A549 (cell line): ENCODE data around the gene RHBG. TPM values are rescaled to one million over a fixed set of nuclear protein-coding genes. Genes with fewer than 3 reads are reported as not detected.

ENCODE experiments used
- ATAC-seq, 2 experiments: fragments of 200-7000 bp in 1 of 2; fragments of >200 bp in 1 of 2; cut with Nextera tagmentation in 1 of 2; cut with Tn5 transposase in 1 of 2; 3 replicates each; pipeline versions ENCODE4 v1.8.0 to v1.9.1; 2018 to 2020; ENCODE audit warnings: mild to moderate bottlenecking in 1 of 2, moderate library complexity in 1 of 2
- CTCF ChIA-PET: fragments of 300-600 bp; sonication (Branson Sonifier 250); formaldehyde crosslinking; extraction: SDS; loops from one replicate; lab custom pipeline; 2021; ENCODE audit warnings: antibody characterized with exemption, inconsistent platforms; lab: Yijun Ruan, JAX
- POLR2A ChIA-PET: fragments of 350-600 bp; formaldehyde crosslinking; extraction: SDS; loops from one replicate; lab custom pipeline; 2021; ENCODE audit warnings: antibody characterized with exemption, inconsistent platforms; lab: Yijun Ruan, JAX
- DNase-seq, 2 experiments: peaks; one replicate each; pipeline versions ENCODE4 v3.0.0 to v3.0.0-alpha.2; 2011 to 2016; ENCODE audit warnings: low read depth in 1 of 2, low spot score in 1 of 2
- FAIRE-seq: peaks from 2 replicates; lab custom pipeline; 2011; peaks lifted over from hg19 to GRCh38; lab: Jason Lieb, UNC
- H3K27ac ChIP-seq, 2 experiments: fragments of >200 bp; sonication (Bioruptor Twin); formaldehyde crosslinking; 3 replicates each; pipeline ENCODE4 v1.5.1; 2016 to 2017
- H3K4me1 ChIP-seq: fragments of >200 bp; sonication (Bioruptor Twin); formaldehyde crosslinking; 3 replicates; pipeline ENCODE4 v1.6.1; 2016
- H3K4me2 ChIP-seq: fragments of >200 bp; sonication (Bioruptor Twin); formaldehyde crosslinking; 3 replicates; pipeline ENCODE4 v1.6.1; 2016
- H3K4me3 ChIP-seq: fragments of >200 bp; sonication (Bioruptor Twin); formaldehyde crosslinking; 3 replicates; pipeline ENCODE4 v1.5.1; 2016
- H3K9me3 ChIP-seq: fragments of >200 bp; sonication (Bioruptor Twin); formaldehyde crosslinking; 3 replicates; pipeline ENCODE4 v1.6.1; 2016
- CBX2 ChIP-seq: fragments of 200-600 bp; sonication (generic); IDR thresholded peaks from 2 replicates; pipeline ENCODE4 v1.6.1; 2016; ENCODE audit warnings: low read depth, mild to moderate bottlenecking, borderline replicate concordance
- CHD2 ChIP-seq: fragments of 150-350 bp; IDR thresholded peaks from 2 replicates; pipeline ENCODE4 v1.6.1; 2014; ENCODE audit warnings: low read length; ENCODE audit not compliant: partially characterized antibody
- CHD4 ChIP-seq: fragments of 200-600 bp; sonication (generic); IDR thresholded peaks from 2 replicates; pipeline ENCODE4 v1.6.1; 2016; ENCODE audit warnings: antibody characterized with exemption, mild to moderate bottlenecking, borderline replicate concordance
- ESRRA ChIP-seq: fragments of 150-350 bp; IDR thresholded peaks from 2 replicates; pipeline ENCODE4 v1.6.1; 2014; ENCODE audit warnings: mild to moderate bottlenecking, low read length, borderline replicate concordance
- FOSL2 ChIP-seq, 2 experiments: fragments of 450-650 bp in 1 of 2; fragments of >200 bp in 1 of 2; sonication (Bioruptor Twin) in 1 of 2; formaldehyde crosslinking; IDR thresholded peaks; 2 replicates each; pipeline versions ENCODE4 v1.5.0 to v1.6.1; 2016 to 2020; ENCODE audit warnings: mild to moderate bottlenecking in 1 of 2, moderate library complexity in 1 of 2
- HDAC2 ChIP-seq: fragments of 200-600 bp; sonication (generic); IDR thresholded peaks from 2 replicates; pipeline ENCODE4 v1.6.1; 2016
- JUNB ChIP-seq: fragments of >200 bp; sonication (Bioruptor Twin); formaldehyde crosslinking; IDR thresholded peaks from 2 replicates; pipeline ENCODE4 v1.6.1; 2016
- MAFK ChIP-seq: fragments of 450-650 bp; IDR thresholded peaks from 2 replicates; pipeline ENCODE4 v1.6.1; 2014; ENCODE audit not compliant: partially characterized antibody
- MAZ ChIP-seq: fragments of 150-350 bp; IDR thresholded peaks from 2 replicates; pipeline ENCODE4 v1.6.1; 2014; ENCODE audit warnings: antibody characterized with exemption, low read depth, low read length, borderline replicate concordance
- MYC ChIP-seq: IDR thresholded peaks from 2 replicates; pipeline ENCODE4 v1.6.1; 2012; ENCODE audit warnings: mild to moderate bottlenecking, inconsistent platforms, low read length, improper control_type of control experiment, borderline replicate concordance
- RAD21 ChIP-seq, 2 experiments: fragments of >200 bp in 1 of 2; sonication (Bioruptor Twin) in 1 of 2; formaldehyde crosslinking in 1 of 2; IDR thresholded peaks in 1 of 2; conservative IDR thresholded peaks in 1 of 2; 2 replicates in 1 of 2; 3 replicates in 1 of 2; pipeline ENCODE4 v1.6.1; 2012 to 2018; ENCODE audit warnings: inconsistent platforms in 1 of 2
- RARB ChIP-seq: fragments of 250-450 bp; sonication (Bioruptor Pico); IDR thresholded peaks from 2 replicates; pipeline ENCODE4 v1.8.0; 2021; ENCODE audit warnings: mild to moderate bottlenecking, moderate library complexity
- RNF2 ChIP-seq: fragments of 200-600 bp; sonication (generic); IDR thresholded peaks from 2 replicates; pipeline ENCODE4 v1.6.1; 2016; ENCODE audit warnings: low read depth, mild to moderate bottlenecking, antibody characterized with exemption, moderate library complexity, borderline replicate concordance
- TP53 ChIP-seq: fragments of 250-450 bp; sonication (Bioruptor Pico); IDR thresholded peaks from 2 replicates; pipeline ENCODE4 v1.5.0; 2021; ENCODE audit warnings: mild to moderate bottlenecking, moderate library complexity
- ZFP36 ChIP-seq: fragments of 450-650 bp; IDR thresholded peaks from 2 replicates; pipeline ENCODE4 v1.6.1; 2014; ENCODE audit warnings: borderline replicate concordance; ENCODE audit not compliant: partially characterized antibody
- ZNF302 ChIP-seq: fragments of 250-450 bp; sonication (Bioruptor Pico); IDR thresholded peaks from 2 replicates; pipeline ENCODE4 v1.9.0; 2021; ENCODE audit warnings: inconsistent platforms, mild to moderate bottlenecking, moderate library complexity
- WGBS: methylation state at CpG from one replicate; pipeline ENCODE4 v1.1.6; 2017; ENCODE audit errors: missing lambda C conversion rate; 5-methylcytosine and 5-hydroxymethylcytosine counted together
- polyA plus RNA-seq, 4 experiments: library from polyadenylated mRNA; depleted of rRNA in 3 of 4; stranded (reverse); fragments of >200 nt; fragmentation: RNase III in 1 of 4; extraction: RNeasy Plus Mini Kit Qiagen cat#74134 plus additional on column Dnase treatment in 1 of 4; gene quantifications; 2 replicates in 3 of 4; 3 replicates in 1 of 4; pipeline ENCODE4 v1.2.3, GENCODE V29; 2011 to 2017
- TF ChIP-seq, protein P1 (sequence below): IDR thresholded peaks from 2 replicates; pipeline ENCODE4 v1.6.1; 2012
- TF ChIP-seq, protein P2 (sequence below): fragments of 150-350 bp; IDR thresholded peaks from 2 replicates; pipeline ENCODE4 v1.6.1; 2014; ENCODE audit warnings: low read depth, mild to moderate bottlenecking, low read length
- TF ChIP-seq, protein P3 (sequence below): fragments of >200 bp; sonication (Bioruptor Twin); formaldehyde crosslinking; IDR thresholded peaks from 2 replicates; pipeline ENCODE4 v1.6.1; 2016
- TF ChIP-seq, protein P4 (sequence below): fragments of >200 bp; sonication (Bioruptor Twin); formaldehyde crosslinking; IDR thresholded peaks from 3 replicates; pipeline ENCODE4 v1.6.1; 2016
- TF ChIP-seq, protein P5 (sequence below): fragments of 250-450 bp; sonication (Bioruptor Pico); IDR thresholded peaks from 2 replicates; pipeline ENCODE4 v1.5.0; 2021; ENCODE audit warnings: mild to moderate bottlenecking, moderate library complexity, borderline replicate concordance
- TF ChIP-seq, protein P6 (sequence below): fragments of 450-650 bp; IDR thresholded peaks from 2 replicates; pipeline ENCODE4 v1.6.1; 2014; ENCODE audit warnings: antibody characterized with exemption
- TF ChIP-seq, protein P7 (sequence below): fragments of >200 bp; sonication (Bioruptor Twin); formaldehyde crosslinking; IDR thresholded peaks from 3 replicates; pipeline ENCODE4 v1.5.1; 2016
- TF ChIP-seq, protein P8 (sequence below): IDR thresholded peaks from 2 replicates; pipeline ENCODE4 v1.6.1; 2012; ENCODE audit warnings: low read depth, borderline replicate concordance

Gene RHBG
- polyA plus RNA-seq, 2 of the 4 experiments (the other 2 are of a cell fraction): 0.06 TPM; not detected in 1

DNA sequence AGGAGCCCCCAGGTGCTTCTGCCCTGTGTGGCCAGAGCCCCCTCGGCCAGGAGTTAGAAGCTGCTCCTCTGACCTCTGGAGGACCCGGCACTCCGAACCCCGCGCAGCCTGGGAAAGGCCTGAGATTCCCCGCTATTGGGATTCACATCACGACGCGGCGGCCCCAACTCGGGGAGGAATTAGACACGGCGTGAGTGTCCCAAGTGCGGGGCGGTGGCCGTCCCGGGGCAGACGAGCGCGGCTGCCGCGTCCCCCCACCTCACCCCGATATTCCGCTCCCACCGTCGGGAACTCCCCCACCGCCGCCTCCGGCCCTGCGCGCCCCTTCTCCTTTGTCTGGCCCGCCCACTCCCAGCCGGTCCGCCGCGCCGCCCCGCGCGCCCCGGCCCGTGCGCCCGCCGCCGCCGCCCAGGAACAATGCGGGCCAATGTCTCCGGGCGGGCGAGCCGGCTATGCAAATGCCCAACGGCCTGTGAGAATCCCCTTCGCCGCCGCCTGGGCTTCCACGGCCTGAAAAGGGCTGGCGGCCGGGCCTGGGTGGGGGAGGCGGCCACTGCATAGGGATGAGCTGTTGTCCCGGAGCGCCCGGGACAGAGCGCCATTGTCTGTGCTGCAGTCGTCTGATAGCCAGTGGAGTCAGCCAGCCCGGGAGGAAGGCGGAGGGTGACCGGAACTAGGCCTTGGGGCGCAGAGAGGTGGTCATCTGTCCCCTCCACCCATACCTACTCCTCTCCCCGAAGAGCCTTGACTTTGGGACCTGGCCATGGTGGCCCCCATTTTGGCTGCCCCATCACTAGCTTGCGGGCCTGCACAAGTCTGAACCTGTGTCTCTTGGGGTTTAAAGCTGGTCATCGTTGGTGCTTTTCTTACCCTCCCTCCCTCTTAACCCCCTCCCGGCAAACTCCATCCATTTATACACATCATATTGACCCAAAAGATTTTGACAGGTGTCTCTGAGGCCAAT lies 19.4 kb downstream of the RHBG start:
- ATAC-seq: no peak
- TF ChIP-seq ZNF302 (CRISPR knock-in tag) (no peak), RARB (CRISPR knock-in tag) (no peak), CHD4 (no peak), FOSL2 (IDR thresholded peaks at IDR 0.05) (no peak), FOSL2 (CRISPR knock-in tag; IDR thresholded peaks at IDR 0.05) (no peak), ZFP36 (no peak), TP53 (CRISPR knock-in tag) (no peak), ESRRA (no peak), MAFK (no peak), RAD21 (conservative IDR thresholded peaks at IDR 0.05 in 1 of 2, IDR thresholded peaks at IDR 0.05 in 1 of 2) (no peak), HDAC2 (no peak), MAZ (no peak)
- TF ChIP-seq, protein P1, sequence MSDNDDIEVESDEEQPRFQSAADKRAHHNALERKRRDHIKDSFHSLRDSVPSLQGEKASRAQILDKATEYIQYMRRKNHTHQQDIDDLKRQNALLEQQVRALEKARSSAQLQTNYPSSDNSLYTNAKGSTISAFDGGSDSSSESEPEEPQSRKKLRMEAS: no peak
- TF ChIP-seq, protein P2, sequence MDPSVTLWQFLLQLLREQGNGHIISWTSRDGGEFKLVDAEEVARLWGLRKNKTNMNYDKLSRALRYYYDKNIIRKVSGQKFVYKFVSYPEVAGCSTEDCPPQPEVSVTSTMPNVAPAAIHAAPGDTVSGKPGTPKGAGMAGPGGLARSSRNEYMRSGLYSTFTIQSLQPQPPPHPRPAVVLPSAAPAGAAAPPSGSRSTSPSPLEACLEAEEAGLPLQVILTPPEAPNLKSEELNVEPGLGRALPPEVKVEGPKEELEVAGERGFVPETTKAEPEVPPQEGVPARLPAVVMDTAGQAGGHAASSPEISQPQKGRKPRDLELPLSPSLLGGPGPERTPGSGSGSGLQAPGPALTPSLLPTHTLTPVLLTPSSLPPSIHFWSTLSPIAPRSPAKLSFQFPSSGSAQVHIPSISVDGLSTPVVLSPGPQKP: no peak
- TF ChIP-seq, protein P3, sequence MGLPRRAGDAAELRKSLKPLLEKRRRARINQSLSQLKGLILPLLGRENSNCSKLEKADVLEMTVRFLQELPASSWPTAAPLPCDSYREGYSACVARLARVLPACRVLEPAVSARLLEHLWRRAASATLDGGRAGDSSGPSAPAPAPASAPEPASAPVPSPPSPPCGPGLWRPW: no peak
- TF ChIP-seq, protein P4, sequence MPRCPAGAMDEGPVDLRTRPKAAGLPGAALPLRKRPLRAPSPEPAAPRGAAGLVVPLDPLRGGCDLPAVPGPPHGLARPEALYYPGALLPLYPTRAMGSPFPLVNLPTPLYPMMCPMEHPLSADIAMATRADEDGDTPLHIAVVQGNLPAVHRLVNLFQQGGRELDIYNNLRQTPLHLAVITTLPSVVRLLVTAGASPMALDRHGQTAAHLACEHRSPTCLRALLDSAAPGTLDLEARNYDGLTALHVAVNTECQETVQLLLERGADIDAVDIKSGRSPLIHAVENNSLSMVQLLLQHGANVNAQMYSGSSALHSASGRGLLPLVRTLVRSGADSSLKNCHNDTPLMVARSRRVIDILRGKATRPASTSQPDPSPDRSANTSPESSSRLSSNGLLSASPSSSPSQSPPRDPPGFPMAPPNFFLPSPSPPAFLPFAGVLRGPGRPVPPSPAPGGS: no peak
- TF ChIP-seq, protein P5, sequence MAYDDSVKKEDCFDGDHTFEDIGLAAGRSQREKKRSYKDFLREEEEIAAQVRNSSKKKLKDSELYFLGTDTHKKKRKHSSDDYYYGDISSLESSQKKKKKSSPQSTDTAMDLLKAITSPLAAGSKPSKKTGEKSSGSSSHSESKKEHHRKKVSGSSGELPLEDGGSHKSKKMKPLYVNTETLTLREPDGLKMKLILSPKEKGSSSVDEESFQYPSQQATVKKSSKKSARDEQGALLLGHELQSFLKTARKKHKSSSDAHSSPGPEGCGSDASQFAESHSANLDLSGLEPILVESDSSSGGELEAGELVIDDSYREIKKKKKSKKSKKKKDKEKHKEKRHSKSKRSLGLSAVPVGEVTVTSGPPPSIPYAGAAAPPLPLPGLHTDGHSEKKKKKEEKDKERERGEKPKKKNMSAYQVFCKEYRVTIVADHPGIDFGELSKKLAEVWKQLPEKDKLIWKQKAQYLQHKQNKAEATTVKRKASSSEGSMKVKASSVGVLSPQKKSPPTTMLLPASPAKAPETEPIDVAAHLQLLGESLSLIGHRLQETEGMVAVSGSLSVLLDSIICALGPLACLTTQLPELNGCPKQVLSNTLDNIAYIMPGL (CRISPR knock-in tag): no peak
- TF ChIP-seq, protein P6, sequence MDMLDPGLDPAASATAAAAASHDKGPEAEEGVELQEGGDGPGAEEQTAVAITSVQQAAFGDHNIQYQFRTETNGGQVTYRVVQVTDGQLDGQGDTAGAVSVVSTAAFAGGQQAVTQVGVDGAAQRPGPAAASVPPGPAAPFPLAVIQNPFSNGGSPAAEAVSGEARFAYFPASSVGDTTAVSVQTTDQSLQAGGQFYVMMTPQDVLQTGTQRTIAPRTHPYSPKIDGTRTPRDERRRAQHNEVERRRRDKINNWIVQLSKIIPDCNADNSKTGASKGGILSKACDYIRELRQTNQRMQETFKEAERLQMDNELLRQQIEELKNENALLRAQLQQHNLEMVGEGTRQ: no peak
- 95% methylated on average over 45 of the region's 73 CpGs for WGBS

DNA sequence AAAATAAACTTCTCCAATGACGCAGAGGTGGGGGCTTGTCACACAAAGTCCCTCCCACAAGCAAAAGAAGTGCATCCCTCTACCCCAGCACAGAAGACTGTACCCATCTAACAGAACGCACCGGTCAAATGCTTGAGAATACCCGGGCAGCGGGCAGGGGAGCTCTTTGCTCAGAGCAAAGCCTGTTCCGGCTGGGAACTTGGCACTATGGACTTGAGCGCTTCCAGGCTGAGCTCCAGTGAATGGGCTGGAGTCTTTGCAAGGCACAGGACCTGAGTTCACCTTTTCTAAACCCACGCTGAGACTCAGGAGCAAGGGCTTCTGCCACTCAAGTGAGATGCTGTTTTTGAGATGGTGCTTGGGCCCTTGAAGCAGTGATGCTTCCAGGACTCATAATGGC lies 20.3 kb downstream of the RHBG start:
- peaks cover 8% of the 10 kb centered on the region; the same call in 1 of the 3 replicates for H3K4me1 ChIP-seq
- DNase-seq (no peak), ATAC-seq (no peak), FAIRE-seq (no peak)
- no peaks in the 10 kb centered on the region for H3K9me3 ChIP-seq
- POLR2A ChIA-PET: no interaction called here
- H3K4me3 ChIP-seq: no peak overlapping the region
- WGBS: 92% methylated on average over 8 of the region's 8 CpGs
- CTCF ChIA-PET: interaction anchor here (1.2 to 31.5 kb wide), 6 partner anchors 10 to 59 kb away, joined by 3 to 543 read pairs (median 88); no protein-coding TSS in a partner anchor
- H3K27ac ChIP-seq: no peak overlapping the region
- no peak overlapping the region for H3K4me2 ChIP-seq
- TF ChIP-seq MYC (no peak), RNF2 (no peak), ESRRA (no peak), CHD2 (no peak), JUNB (no peak), CBX2 (no peak)
- TF ChIP-seq, protein P3: no peak
- TF ChIP-seq, protein P7, sequence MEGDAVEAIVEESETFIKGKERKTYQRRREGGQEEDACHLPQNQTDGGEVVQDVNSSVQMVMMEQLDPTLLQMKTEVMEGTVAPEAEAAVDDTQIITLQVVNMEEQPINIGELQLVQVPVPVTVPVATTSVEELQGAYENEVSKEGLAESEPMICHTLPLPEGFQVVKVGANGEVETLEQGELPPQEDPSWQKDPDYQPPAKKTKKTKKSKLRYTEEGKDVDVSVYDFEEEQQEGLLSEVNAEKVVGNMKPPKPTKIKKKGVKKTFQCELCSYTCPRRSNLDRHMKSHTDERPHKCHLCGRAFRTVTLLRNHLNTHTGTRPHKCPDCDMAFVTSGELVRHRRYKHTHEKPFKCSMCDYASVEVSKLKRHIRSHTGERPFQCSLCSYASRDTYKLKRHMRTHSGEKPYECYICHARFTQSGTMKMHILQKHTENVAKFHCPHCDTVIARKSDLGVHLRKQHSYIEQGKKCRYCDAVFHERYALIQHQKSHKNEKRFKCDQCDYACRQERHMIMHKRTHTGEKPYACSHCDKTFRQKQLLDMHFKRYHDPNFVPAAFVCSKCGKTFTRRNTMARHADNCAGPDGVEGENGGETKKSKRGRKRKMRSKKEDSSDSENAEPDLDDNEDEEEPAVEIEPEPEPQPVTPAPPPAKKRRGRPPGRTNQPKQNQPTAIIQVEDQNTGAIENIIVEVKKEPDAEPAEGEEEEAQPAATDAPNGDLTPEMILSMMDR: no peak
- TF ChIP-seq, protein P8, sequence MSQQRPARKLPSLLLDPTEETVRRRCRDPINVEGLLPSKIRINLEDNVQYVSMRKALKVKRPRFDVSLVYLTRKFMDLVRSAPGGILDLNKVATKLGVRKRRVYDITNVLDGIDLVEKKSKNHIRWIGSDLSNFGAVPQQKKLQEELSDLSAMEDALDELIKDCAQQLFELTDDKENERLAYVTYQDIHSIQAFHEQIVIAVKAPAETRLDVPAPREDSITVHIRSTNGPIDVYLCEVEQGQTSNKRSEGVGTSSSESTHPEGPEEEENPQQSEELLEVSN: no peak

More for the DNA sequence above, 19.4 kb downstream of the RHBG start:
- no peaks in the 10 kb centered on the region for H3K9me3 ChIP-seq
- H3K4me3 ChIP-seq: no peak overlapping the region
- H3K4me1 ChIP-seq: peaks cover 7% of the 10 kb centered on the region; the same call in 1 of the 3 replicates
- DNase-seq (no peak), FAIRE-seq (no peak)
- POLR2A ChIA-PET: no interaction called here
- H3K27ac ChIP-seq: no peak overlapping the region
- CTCF ChIA-PET: interaction anchor here (1.2 to 31.5 kb wide), 6 partner anchors 10 to 60 kb away, joined by 3 to 543 read pairs (median 88); no protein-coding TSS in a partner anchor
- H3K4me2 ChIP-seq: no peak overlapping the region
